OCI-LY3 (cell line): Measurements from ENCODE around the gene CCL20.

Experiments used
- H2AFZ ChIP-seq: fragments of 200-600, 300-600 bp; shearing (Covaris generic); 2 replicates; pipeline ENCODE4 v1.6.0; 2014; ENCODE audit warnings: antibody characterized with exemption, low read depth, low read length
- H3K27ac ChIP-seq: fragments of 200-600, 300-600 bp; sonication (generic); 2 replicates; pipeline ENCODE4 v1.5.1; 2014; ENCODE audit warnings: mild to moderate bottlenecking, low read length, moderate library complexity, mixed read lengths
- H3K27me3 ChIP-seq: fragments of 200-600, 300-600 bp; sonication (generic); 2 replicates; pipeline ENCODE4 v1.6.1; 2014; ENCODE audit warnings: low read depth, low read length, mixed read lengths
- H3K36me3 ChIP-seq: fragments of 200-600, 300-600 bp; sonication (generic); replicated peaks from 2 replicates; pipeline ENCODE3; 2014; ENCODE audit warnings: low read depth, low read length, mixed read lengths
- H3K4me1 ChIP-seq: fragments of 300-600, 200-600 bp; sonication (generic); 2 replicates; pipeline ENCODE4 v1.6.1; 2014; ENCODE audit warnings: low read length, mixed read lengths
- H3K4me2 ChIP-seq: fragments of 200-600, 300-600 bp; sonication (generic); 2 replicates; pipeline ENCODE4 v1.6.1; 2014; ENCODE audit warnings: low read length, mixed read lengths
- H3K4me3 ChIP-seq: fragments of 300-600, 200-600 bp; sonication (generic); 2 replicates; pipeline ENCODE4 v1.5.1; 2014; ENCODE audit warnings: antibody characterized with exemption, mild to moderate bottlenecking, low read length, moderate library complexity
- H3K79me2 ChIP-seq: fragments of 300-600, 200-600 bp; shearing (Covaris generic); 2 replicates; pipeline ENCODE4 v1.6.1; 2014; ENCODE audit warnings: mild to moderate bottlenecking, low read length, mixed read lengths
- H3K9ac ChIP-seq: fragments of 300-600, 200-600 bp; shearing (Covaris generic); 2 replicates; pipeline ENCODE4 v1.6.0; 2014; ENCODE audit warnings: mild to moderate bottlenecking, low read length, moderate library complexity
- H3K9me3 ChIP-seq: fragments of 200-600, 300-600 bp; shearing (Covaris generic); 2 replicates; pipeline ENCODE4 v1.6.1; 2014; ENCODE audit warnings: low read length, mixed read lengths; ENCODE audit not compliant: insufficient read depth
- H4K20me1 ChIP-seq: fragments of 200-600, 300-600 bp; sonication (generic); 2 replicates; pipeline ENCODE4 v1.6.1; 2016; ENCODE audit warnings: low read length, mixed read lengths; ENCODE audit not compliant: insufficient read depth
- CTCF ChIP-seq: fragments of 200-600, 300-600 bp; sonication (generic); IDR thresholded peaks from 2 replicates; pipeline ENCODE4 v1.5.1; 2014; ENCODE audit warnings: antibody characterized with exemption, low read length, low read depth
- EZH2phosphoT487 ChIP-seq: fragments of 200-600 bp; shearing (Covaris generic); IDR thresholded peaks from 2 replicates; pipeline ENCODE4 v1.6.1; 2018; ENCODE audit warnings: antibody characterized with exemption, mixed run types, low read depth

Gene CCL20

DNA sequence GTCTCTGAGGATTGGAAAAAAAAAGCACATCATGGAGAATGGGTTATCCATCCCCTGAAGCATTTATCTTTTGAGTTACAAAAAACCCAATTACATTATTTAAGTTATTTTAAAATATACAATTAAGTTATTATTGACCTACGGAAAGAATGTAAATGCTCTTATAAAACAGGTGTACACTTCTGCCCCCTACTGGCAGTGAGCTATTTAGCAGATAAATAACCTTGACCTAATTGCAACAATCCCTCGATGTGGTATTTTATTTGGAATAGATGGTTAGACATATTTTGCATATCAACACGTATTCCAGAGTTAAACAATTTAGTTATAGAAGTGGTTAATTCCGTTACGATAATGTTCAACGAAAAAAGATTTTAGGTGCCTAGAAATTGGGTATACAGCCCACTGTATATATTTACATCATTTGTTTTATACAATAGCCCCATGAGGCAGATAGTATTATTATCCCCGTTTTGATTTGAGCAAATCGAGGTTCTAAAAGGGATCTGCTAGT is 48.6 kb downstream of the CCL20 start:
- Histone ChIP-seq H3K27me3 (no peaks in the 10 kb centered on the region; the same call in 1 of the 2 replicates), H3K9me3 (no peaks in the 10 kb centered on the region), H3K4me1 (no peaks in the 10 kb centered on the region), H4K20me1 (no peaks in the 10 kb centered on the region), H3K36me3 (no peaks in the 10 kb centered on the region), H3K4me2 (no peak overlapping the region), H3K9ac (no peak overlapping the region), H3K27ac (no peak overlapping the region), H3K79me2 (no peaks in the 10 kb centered on the region), H3K4me3 (no peak overlapping the region), H2AFZ (no peak overlapping the region)
- TF ChIP-seq CTCF = peak; percentile 52
- TF ChIP-seq EZH2phosphoT487 = no peak

DNA sequence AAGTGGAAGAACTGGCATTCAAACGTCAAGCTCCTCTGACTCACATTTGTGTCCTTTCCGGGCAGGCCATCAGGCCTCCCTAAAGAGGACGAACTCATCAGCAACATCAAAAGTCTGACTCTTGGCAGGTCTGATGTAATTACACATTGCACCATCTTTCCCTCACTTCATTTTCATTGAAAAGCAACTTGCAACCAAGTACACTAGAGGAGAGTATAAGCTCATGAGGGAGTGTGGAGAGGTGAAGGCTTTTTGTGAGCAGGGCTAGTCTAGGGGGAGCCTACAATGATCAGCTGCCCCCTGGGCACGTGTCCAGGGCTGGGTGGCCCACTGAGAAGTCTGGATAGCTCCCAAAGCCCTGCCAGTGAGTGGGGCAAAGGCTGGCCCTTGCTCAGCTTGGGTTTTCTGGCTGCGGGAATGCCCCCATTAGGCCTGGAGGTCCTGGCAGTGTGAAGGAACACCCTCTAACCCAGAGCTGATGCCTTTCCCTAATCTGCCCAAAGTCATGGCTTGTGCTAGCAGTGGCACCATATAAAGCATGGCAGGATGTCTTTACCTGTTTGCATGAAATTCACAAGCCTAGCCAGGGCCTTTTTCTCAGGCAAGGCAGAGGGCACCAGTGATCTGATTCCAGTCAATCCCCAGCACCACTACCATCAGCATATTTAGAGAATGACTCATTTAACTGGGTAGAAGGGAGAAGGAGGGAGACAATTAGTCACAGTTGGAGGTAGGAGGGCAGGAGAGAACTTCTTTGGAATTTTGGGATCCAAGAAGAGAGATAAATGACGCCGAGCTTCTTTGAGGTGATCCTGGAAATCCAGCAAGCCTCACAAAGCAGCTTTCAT is 49.3 kb downstream of the CCL20 start:
- Histone ChIP-seq H3K79me2 (no peaks in the 10 kb centered on the region), H4K20me1 (no peaks in the 10 kb centered on the region), H3K4me2 (no peak overlapping the region), H2AFZ (no peak overlapping the region), H3K27ac (no peak overlapping the region), H3K9me3 (no peaks in the 10 kb centered on the region), H3K27me3 (no peaks in the 10 kb centered on the region; the same call in 1 of the 2 replicates), H3K4me3 (no peak overlapping the region), H3K36me3 (no peaks in the 10 kb centered on the region), H3K4me1 (no peaks in the 10 kb centered on the region), H3K9ac (no peak overlapping the region)
- TF ChIP-seq CTCF (no peak), EZH2phosphoT487 (no peak)

GRCh38 chr2:227864161-227864756 is 50.6 kb downstream of the CCL20 start:
- Histone ChIP-seq H2AFZ (no peak overlapping the region), H3K4me3 (no peak overlapping the region), H3K9ac (no peak overlapping the region), H3K27me3 (no peaks in the 10 kb centered on the region; the same call in 1 of the 2 replicates), H4K20me1 (no peaks in the 10 kb centered on the region), H3K4me2 (no peak overlapping the region), H3K27ac (no peak overlapping the region), H3K4me1 (no peaks in the 10 kb centered on the region), H3K79me2 (no peaks in the 10 kb centered on the region), H3K36me3 (no peaks in the 10 kb centered on the region), H3K9me3 (no peaks in the 10 kb centered on the region)
- TF ChIP-seq CTCF (no peak), EZH2phosphoT487 (no peak)

DNA sequence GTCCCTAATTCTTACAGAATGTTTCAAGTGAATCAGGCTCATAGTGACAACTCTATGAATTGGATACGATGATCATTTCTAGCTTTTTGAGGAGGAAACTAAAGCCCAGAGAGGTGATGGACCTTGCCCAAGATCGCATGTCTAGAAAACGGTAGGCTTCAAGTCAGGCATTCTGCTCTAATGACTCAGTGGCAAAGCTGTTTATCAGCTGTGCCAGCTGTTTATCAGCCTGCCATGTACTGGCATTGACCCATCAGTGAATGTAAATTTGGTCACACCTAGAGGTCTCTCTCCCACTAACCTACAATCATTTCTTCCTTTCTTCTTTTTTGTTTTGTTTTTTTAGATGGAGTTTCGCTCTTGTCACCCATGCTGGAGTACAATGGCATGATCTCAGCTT is 51.6 kb downstream of the CCL20 start:
- Histone ChIP-seq H3K9ac (no peak overlapping the region), H3K9me3 (no peaks in the 10 kb centered on the region), H2AFZ (no peak overlapping the region), H4K20me1 (no peaks in the 10 kb centered on the region), H3K4me3 (no peak overlapping the region), H3K36me3 (no peaks in the 10 kb centered on the region), H3K27me3 (no peaks in the 10 kb centered on the region; the same call in 1 of the 2 replicates), H3K79me2 (no peaks in the 10 kb centered on the region), H3K27ac (no peak overlapping the region), H3K4me1 (no peaks in the 10 kb centered on the region), H3K4me2 (no peak overlapping the region)
- TF ChIP-seq CTCF (no peak), EZH2phosphoT487 (no peak)
